NT2/D1 (cell line): Measurements from ENCODE around the gene CAPZA2.

ENCODE experiments used
- SUZ12 ChIP-seq: IDR thresholded peaks from 2 replicates; pipeline ENCODE4 v1.6.1; 2011; ENCODE audit not compliant: insufficient read length, insufficient read depth; ENCODE audit errors: extremely low read depth
- ZNF274 ChIP-seq: IDR thresholded peaks from 2 replicates; pipeline ENCODE4 v1.6.1; 2011; ENCODE audit warnings: mild to moderate bottlenecking, low read depth, low read length

- TF ChIP-seq SUZ12 (no peak), ZNF274 (no peak)
Observed at GRCh38 chr7:116953372-116953905, 91.1 kb downstream of the CAPZA2 start, which contains the start of gene ST7.
